OCI-LY1 (cell line): Measurements from ENCODE around the gene EID2.

Experiments
- EZH2 ChIP-seq: fragments of 200-600 bp; sonication (generic), shearing (Covaris generic); IDR thresholded peaks from 2 replicates; pipeline ENCODE4 v1.8.0; 2017; ENCODE audit warnings: borderline replicate concordance, mixed run types, mild to moderate bottlenecking, antibody characterized with exemption, low read length, moderate library complexity, mixed read lengths
- TF ChIP-seq, protein P1 (sequence below): fragments of 200-600 bp; sonication (generic), shearing (Covaris generic); IDR thresholded peaks from 2 replicates; pipeline ENCODE4 v1.5.1; 2017; ENCODE audit warnings: mild to moderate bottlenecking, antibody characterized with exemption, low read length, moderate library complexity, mixed read lengths

DNA sequence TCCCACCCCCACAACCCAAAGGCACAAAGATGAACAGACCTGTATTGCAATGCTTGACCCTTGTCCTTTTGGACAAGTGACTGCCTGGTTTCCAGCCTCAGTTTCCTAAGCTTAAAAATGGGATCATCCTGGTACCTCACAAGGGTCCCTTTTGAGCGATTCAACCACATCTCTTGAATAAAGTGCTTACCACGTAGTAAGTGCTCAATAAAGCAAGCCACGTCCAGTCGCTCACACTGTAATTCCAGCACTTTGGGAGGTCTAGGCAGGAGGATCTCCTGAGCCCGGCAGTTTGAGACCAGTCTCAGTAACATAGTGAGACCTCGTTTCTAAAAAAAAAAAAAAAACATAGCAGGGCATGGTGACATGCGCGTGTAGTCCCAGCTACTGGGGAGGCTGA lies 40.0 kb downstream of the EID2 start:
- TF ChIP-seq, protein P1, sequence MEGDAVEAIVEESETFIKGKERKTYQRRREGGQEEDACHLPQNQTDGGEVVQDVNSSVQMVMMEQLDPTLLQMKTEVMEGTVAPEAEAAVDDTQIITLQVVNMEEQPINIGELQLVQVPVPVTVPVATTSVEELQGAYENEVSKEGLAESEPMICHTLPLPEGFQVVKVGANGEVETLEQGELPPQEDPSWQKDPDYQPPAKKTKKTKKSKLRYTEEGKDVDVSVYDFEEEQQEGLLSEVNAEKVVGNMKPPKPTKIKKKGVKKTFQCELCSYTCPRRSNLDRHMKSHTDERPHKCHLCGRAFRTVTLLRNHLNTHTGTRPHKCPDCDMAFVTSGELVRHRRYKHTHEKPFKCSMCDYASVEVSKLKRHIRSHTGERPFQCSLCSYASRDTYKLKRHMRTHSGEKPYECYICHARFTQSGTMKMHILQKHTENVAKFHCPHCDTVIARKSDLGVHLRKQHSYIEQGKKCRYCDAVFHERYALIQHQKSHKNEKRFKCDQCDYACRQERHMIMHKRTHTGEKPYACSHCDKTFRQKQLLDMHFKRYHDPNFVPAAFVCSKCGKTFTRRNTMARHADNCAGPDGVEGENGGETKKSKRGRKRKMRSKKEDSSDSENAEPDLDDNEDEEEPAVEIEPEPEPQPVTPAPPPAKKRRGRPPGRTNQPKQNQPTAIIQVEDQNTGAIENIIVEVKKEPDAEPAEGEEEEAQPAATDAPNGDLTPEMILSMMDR, result no peak
- no peak for TF ChIP-seq EZH2
